ENCODE measurements around the gene STKLD1.

Gene STKLD1

GRCh38 chr9:133346021-133346785 is 30.0 kb upstream of the STKLD1 start:
- no peak for DNase-seq

GRCh38 chr9:133347515-133347984 is 28.6 kb upstream of the STKLD1 start:
- DNase-seq, result peak; percentile 78

- DNase-seq, result peak; percentile 87
These were observed 28.0 kb upstream of the STKLD1 start, which contains the start of the genes MED22 and RPL7A for GRCh38 chr9:133347985-133348717. TSS of gene MED22 (minus strand) at chr9:133348131. CDS start at chr9:133346662, 1,469 bp downstream. TSS of gene RPL7A (plus strand) at chr9:133348218. CDS start at chr9:133348244, 26 bp downstream.

GRCh38 chr9:133348718-133349573 is 27.2 kb upstream of the STKLD1 start:
- DNase-seq, result no peak

- no peak for DNase-seq
These were observed 26.1 kb upstream of the STKLD1 start for GRCh38 chr9:133349965-133350616.

GRCh38 chr9:133351526-133351907 is 24.6 kb upstream of the STKLD1 start:
- DNase-seq, result no peak

GRCh38 chr9:133351908-133352634 is 24.1 kb upstream of the STKLD1 start:
- peak; percentile 85 for DNase-seq

- DNase-seq, result no peak
These were observed 23.4 kb upstream of the STKLD1 start for GRCh38 chr9:133352635-133353340.

- no peak for DNase-seq
These were observed 22.6 kb upstream of the STKLD1 start for GRCh38 chr9:133353548-133353947.

GRCh38 chr9:133354766-133355165 is 21.4 kb upstream of the STKLD1 start:
- no peak for DNase-seq

- DNase-seq, result no peak
These were observed 20.2 kb upstream of the STKLD1 start for GRCh38 chr9:133355881-133356357.

GRCh38 chr9:133356391-133357091 is 19.6 kb upstream of the STKLD1 start, which contains the start of the genes SURF1 and SURF2:
TSS of gene SURF1 (minus strand) at chr9:133356487. CDS start at chr9:133356453, 34 bp downstream.
TSS of gene SURF2 (plus strand) at chr9:133356550. CDS start at chr9:133356593, 43 bp downstream.
- DNase-seq, result peak; percentile 89

- DNase-seq, result no peak
These were observed 18.5 kb upstream of the STKLD1 start for GRCh38 chr9:133357656-133358055.

GRCh38 chr9:133359399-133360175 is 16.6 kb upstream of the STKLD1 start:
- DNase-seq, result no peak

- DNase-seq, result no peak
These were observed 15.5 kb upstream of the STKLD1 start for GRCh38 chr9:133360400-133361393.

GRCh38 chr9:133361507-133362092 is 14.6 kb upstream of the STKLD1 start:
- no peak for DNase-seq

- DNase-seq, result no peak
These were observed 13.7 kb upstream of the STKLD1 start for GRCh38 chr9:133362359-133363044.
